GM12892 (cell line): ENCODE results near the gene TMPRSS4.

Experiments
- POLR2A ChIP-seq: IDR thresholded peaks from 2 replicates; pipeline ENCODE4 v1.6.1; 2011; ENCODE audit warnings: low read depth, low read length, control low read depth
- POLR2AphosphoS5 ChIP-seq: IDR thresholded peaks from 2 replicates; pipeline ENCODE4 v1.6.1; 2011; ENCODE audit warnings: low read depth, low read length, control low read depth
- TAF1 ChIP-seq: IDR thresholded peaks from 2 replicates; pipeline ENCODE4 v1.6.1; 2011; ENCODE audit warnings: low read depth, mild to moderate bottlenecking, control low read depth, low read length, borderline replicate concordance

- TF ChIP-seq POLR2AphosphoS5 (no peak), POLR2A (no peak), TAF1 (no peak)
Observed at GRCh38 chr11:118149493-118149892, 72.6 kb downstream of the TMPRSS4 start.
